ENCODE data around the gene RASSF1.

The RASSF1 gene

DNA sequence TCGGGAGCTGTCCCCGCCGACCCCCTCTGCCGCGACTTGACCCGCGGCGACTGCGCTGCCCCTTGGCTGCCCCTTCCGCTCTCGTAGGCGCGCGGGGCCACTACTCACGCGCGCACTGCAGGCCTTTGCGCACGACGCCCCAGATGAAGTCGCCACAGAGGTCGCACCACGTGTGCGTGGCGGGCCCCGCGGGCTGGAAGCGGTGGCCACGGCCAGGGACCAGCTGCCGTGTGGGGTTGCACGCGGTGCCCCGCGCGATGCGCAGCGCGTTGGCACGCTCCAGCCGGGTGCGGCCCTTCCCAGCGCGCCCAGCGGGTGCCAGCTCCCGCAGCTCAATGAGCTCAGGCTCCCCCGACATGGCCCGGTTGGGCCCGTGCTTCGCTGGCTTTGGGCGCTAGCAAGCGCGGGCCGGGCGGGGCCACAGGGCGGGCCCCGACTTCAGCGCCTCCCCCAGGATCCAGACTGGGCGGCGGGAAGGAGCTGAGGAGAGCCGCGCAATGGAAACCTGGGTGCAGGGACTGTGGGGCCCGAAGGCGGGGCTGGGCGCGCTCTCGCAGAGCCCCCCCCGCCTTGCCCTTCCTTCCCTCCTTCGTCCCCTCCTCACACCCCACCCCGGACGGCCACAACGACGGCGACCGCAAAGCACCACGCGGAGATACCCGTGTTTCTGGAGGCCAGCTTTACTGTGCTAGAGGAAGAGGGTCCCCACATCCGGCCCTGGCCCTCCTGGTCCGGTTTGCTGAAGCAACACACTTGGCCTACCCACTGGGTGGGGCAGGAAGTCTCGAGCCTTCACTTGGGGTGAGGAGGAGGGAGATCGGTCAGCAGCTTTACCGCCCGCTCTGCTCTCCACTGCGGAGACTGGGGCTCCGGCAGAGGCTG lies at the start of gene RASSF1:
TSS of gene RASSF1 (minus strand) at position 389 of the 882 bp plus-strand sequence. CDS start at position 358, 31 bp downstream.
- no peak for TF ChIP-seq CTCF (conservative IDR thresholded peaks at IDR 0.05; ENCODE audit: low read depth, low read length)
- H3K4me3 ChIP-seq (ENCODE audit: low read depth, low read length), result peak within 1 kb of the TSS; percentile 65
- DNase-seq (ENCODE audit: low read depth), result peak; percentile 65

GRCh38 chr3:50389414-50389767 lies 48.8 kb upstream of the RASSF1 start:
- DNase-seq (ENCODE audit: low read depth), result no peak
- H3K4me3 ChIP-seq (ENCODE audit: low read depth, low read length), result no peak overlapping the region
- TF ChIP-seq CTCF (conservative IDR thresholded peaks at IDR 0.05; ENCODE audit: low read depth, low read length), result no peak

- peak; percentile 68 for DNase-seq (ENCODE audit: low read depth)
- no peak for TF ChIP-seq CTCF (conservative IDR thresholded peaks at IDR 0.05; ENCODE audit: low read depth, low read length)
These were observed 48.2 kb upstream of the RASSF1 start for GRCh38 chr3:50388720-50389413.

GRCh38 chr3:50388016-50388719 lies 47.5 kb upstream of the RASSF1 start:
- peak; percentile 59 for TF ChIP-seq CTCF (conservative IDR thresholded peaks at IDR 0.05; ENCODE audit: low read depth, low read length)
- peak; percentile 28 for DNase-seq (ENCODE audit: low read depth)
- no peak overlapping the region for H3K4me3 ChIP-seq (ENCODE audit: low read depth, low read length)

More at GRCh38 chr3:50388720-50389413, 48.2 kb upstream of the RASSF1 start:
- no peak overlapping the region for H3K4me3 ChIP-seq (ENCODE audit: low read depth, low read length)

GRCh38 chr3:50385754-50386153 lies 45.1 kb upstream of the RASSF1 start:
- no peak for DNase-seq (ENCODE audit: low read depth)
- H3K4me3 ChIP-seq (ENCODE audit: low read depth, low read length), result no peak overlapping the region
- TF ChIP-seq CTCF (conservative IDR thresholded peaks at IDR 0.05; ENCODE audit: low read depth, low read length), result no peak

GRCh38 chr3:50383750-50384149 lies 43.1 kb upstream of the RASSF1 start:
- no peak for TF ChIP-seq CTCF (conservative IDR thresholded peaks at IDR 0.05; ENCODE audit: low read depth, low read length)
- DNase-seq (ENCODE audit: low read depth), result no peak
- no peak overlapping the region for H3K4me3 ChIP-seq (ENCODE audit: low read depth, low read length)

Data from choroid plexus epithelial cell (primary cell).